WTC11 (cell line): ENCODE results near the gene ZFR.

Source experiments
- KAT7 ChIP-seq: sonication (generic); formaldehyde crosslinking; IDR thresholded peaks from 2 replicates; pipeline ENCODE4 v1.8.1; 2023; ENCODE audit warnings: missing genetic modification reagents, mild to moderate bottlenecking, borderline replicate concordance
- NR1H2 ChIP-seq: sonication (generic); formaldehyde crosslinking; IDR thresholded peaks from 2 replicates; pipeline ENCODE4 v1.9.0; 2021; ENCODE audit warnings: mild to moderate bottlenecking, moderate library complexity, missing genetic modification reagents
- ZNF232 ChIP-seq: sonication (generic); formaldehyde crosslinking; IDR thresholded peaks from 2 replicates; pipeline ENCODE4 v1.8.0; 2022; ENCODE audit warnings: mild to moderate bottlenecking, missing genetic modification reagents
- ZNF263 ChIP-seq: sonication (generic); formaldehyde crosslinking; IDR thresholded peaks from 2 replicates; pipeline ENCODE4 v1.8.1; 2022; ENCODE audit warnings: low read depth, mild to moderate bottlenecking, moderate library complexity, missing genetic modification reagents
- TF ChIP-seq, protein P1 (sequence below): sonication (generic); formaldehyde crosslinking; IDR thresholded peaks from 2 replicates; pipeline ENCODE4 v1.8.1; 2022; ENCODE audit warnings: mild to moderate bottlenecking, missing genetic modification reagents, moderate library complexity, borderline replicate concordance
- TF ChIP-seq, protein P2 (sequence below): fragments of 200-600 bp; IDR thresholded peaks from 2 replicates; pipeline ENCODE4 v1.8.0; 2022; ENCODE audit warnings: antibody characterized with exemption

DNA sequence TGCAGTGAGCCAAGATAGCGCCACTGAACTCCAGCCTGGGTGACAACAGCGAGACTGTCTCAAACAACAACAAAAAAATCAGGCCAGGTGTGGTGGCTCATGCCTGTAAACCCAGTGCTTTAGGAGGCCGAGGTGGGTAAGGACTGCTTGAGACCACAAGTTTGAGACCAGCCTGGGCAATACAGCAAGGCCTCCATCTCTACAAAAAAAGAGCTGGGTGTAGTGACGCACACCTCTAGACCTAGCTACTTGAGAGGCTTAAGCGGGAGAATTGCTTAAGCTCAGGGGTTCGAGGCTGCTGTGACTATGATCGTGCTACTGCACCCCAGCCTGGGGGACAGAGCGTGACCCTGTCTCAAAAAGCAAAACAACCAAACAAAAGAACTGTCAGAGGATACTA, 91.9 kb downstream of the ZFR start:
- TF ChIP-seq ZNF232 (no peak), ZNF263 (no peak), KAT7 (CRISPR knock-in tag) (no peak), NR1H2 (CRISPR knock-in tag) (no peak)
- TF ChIP-seq, protein P1, sequence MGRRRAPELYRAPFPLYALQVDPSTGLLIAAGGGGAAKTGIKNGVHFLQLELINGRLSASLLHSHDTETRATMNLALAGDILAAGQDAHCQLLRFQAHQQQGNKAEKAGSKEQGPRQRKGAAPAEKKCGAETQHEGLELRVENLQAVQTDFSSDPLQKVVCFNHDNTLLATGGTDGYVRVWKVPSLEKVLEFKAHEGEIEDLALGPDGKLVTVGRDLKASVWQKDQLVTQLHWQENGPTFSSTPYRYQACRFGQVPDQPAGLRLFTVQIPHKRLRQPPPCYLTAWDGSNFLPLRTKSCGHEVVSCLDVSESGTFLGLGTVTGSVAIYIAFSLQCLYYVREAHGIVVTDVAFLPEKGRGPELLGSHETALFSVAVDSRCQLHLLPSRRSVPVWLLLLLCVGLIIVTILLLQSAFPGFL (CRISPR knock-in tag): no peak
- TF ChIP-seq, protein P2, sequence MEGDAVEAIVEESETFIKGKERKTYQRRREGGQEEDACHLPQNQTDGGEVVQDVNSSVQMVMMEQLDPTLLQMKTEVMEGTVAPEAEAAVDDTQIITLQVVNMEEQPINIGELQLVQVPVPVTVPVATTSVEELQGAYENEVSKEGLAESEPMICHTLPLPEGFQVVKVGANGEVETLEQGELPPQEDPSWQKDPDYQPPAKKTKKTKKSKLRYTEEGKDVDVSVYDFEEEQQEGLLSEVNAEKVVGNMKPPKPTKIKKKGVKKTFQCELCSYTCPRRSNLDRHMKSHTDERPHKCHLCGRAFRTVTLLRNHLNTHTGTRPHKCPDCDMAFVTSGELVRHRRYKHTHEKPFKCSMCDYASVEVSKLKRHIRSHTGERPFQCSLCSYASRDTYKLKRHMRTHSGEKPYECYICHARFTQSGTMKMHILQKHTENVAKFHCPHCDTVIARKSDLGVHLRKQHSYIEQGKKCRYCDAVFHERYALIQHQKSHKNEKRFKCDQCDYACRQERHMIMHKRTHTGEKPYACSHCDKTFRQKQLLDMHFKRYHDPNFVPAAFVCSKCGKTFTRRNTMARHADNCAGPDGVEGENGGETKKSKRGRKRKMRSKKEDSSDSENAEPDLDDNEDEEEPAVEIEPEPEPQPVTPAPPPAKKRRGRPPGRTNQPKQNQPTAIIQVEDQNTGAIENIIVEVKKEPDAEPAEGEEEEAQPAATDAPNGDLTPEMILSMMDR: no peak
